ENCODE data around the gene USP6NL.

GRCh38 chr10:11578802-11579255 lies 32.6 kb downstream of the USP6NL start:
- no peak for TF ChIP-seq GABPB1 (CRISPR knock-in tag; IDR thresholded peaks at IDR 0.05)
- no peak for TF ChIP-seq PREB (CRISPR knock-in tag; IDR thresholded peaks at IDR 0.05; ENCODE audit: borderline replicate concordance)
- TF ChIP-seq TCF7 (CRISPR knock-in tag; IDR thresholded peaks at IDR 0.05; ENCODE audit: low read depth), result no peak
- TF ChIP-seq NFATC4 (CRISPR knock-in tag; IDR thresholded peaks at IDR 0.05), result no peak
- TF ChIP-seq CREM (CRISPR knock-in tag; IDR thresholded peaks at IDR 0.05), result no peak
